B cell (primary cell): ENCODE data around the gene MORC2. TPM values are rescaled to one million over a fixed set of nuclear protein-coding genes. Genes with fewer than 3 reads are reported as not detected.

Experiments used
- ATAC-seq: fragments of 200-7000 bp; cut with Tn5 transposase; one replicate; pipeline ENCODE4 v1.10.0; 2021; ENCODE audit warnings: low read depth, mild to moderate bottlenecking, moderate number of reproducible peaks, moderate library complexity
- CTCF ChIA-PET: fragments of 350-600 bp; sonication (Branson Sonifier 250); formaldehyde crosslinking; loops from one replicate; lab custom pipeline; 2021; ENCODE audit warnings: antibody characterized with exemption, inconsistent platforms; lab: Charles Lee
- POLR2A ChIA-PET: fragments of 350-600 bp; sonication (Branson Sonifier 250); formaldehyde crosslinking; loops from one replicate; lab custom pipeline; 2021; ENCODE audit warnings: antibody characterized with exemption; lab: Charles Lee
- DNase-seq: peaks from one replicate; pipeline ENCODE4 v3.0.0; 2013
- H2AFZ ChIP-seq: 2 replicates; pipeline ENCODE4 v1.6.1; 2012; ENCODE audit warnings: mild to moderate bottlenecking, low read depth, low read length; ENCODE audit not compliant: insufficient read depth, poor library complexity, severe bottlenecking
- H3K27ac ChIP-seq, 2 donors: 1 replicate in 1 of 2; 2 replicates in 1 of 2; pipeline ENCODE4 v1.5.1; 2012 to 2013; ENCODE audit warnings: low read length in 2 of 2, mild to moderate bottlenecking in 2 of 2, moderate library complexity in 1 of 2
- H3K27me3 ChIP-seq, 4 experiments: fragments of 200-600 bp in 1 of 4; sonication (generic) in 1 of 4; replicated peaks in 1 of 4; 1 replicate in 2 of 4; 2 replicates in 2 of 4; pipeline versions ENCODE4 v1.6.1 to v1.7.0; 2013 to 2016; ENCODE audit warnings: low read length in 3 of 4, mild to moderate bottlenecking in 2 of 4, mixed read lengths in 1 of 4, moderate library complexity in 1 of 4; ENCODE audit not compliant: insufficient read depth in 4 of 4, control insufficient read depth in 3 of 4; ENCODE audit errors: control extremely low read depth in 1 of 4
- H3K36me3 ChIP-seq, 2 experiments: replicated peaks in 1 of 2; 1 replicate in 1 of 2; 2 replicates in 1 of 2; pipeline versions ENCODE4 v1.6.1 to v1.7.1; 2013; ENCODE audit warnings: low read length in 1 of 2; ENCODE audit not compliant: insufficient read depth in 2 of 2, control insufficient read depth in 1 of 2; ENCODE audit errors: control extremely low read depth in 1 of 2, extremely low read depth in 1 of 2
- H3K4me1 ChIP-seq, 2 donors: fragments of 200-600 bp in 1 of 2; sonication (generic) in 1 of 2; 1 replicate in 1 of 2; 2 replicates in 1 of 2; pipeline versions ENCODE4 v1.5.1 to v1.6.1; 2013 to 2017; ENCODE audit warnings: low read length in 2 of 2; ENCODE audit not compliant: control insufficient read depth in 2 of 2, insufficient read depth in 2 of 2
- H3K4me2 ChIP-seq: replicated peaks from 2 replicates; pipeline ENCODE3; 2012; ENCODE audit warnings: mild to moderate bottlenecking, low read depth, low read length; ENCODE audit not compliant: poor library complexity, severe bottlenecking
- H3K4me3 ChIP-seq, 5 experiments: fragments of 200-600 bp in 1 of 5; sonication (generic) in 1 of 5; 1 replicate in 3 of 5; 2 replicates in 2 of 5; pipeline versions ENCODE4 v1.5.1 to v1.7.0; 2011 to 2016; ENCODE audit warnings: low read length in 4 of 5, mild to moderate bottlenecking in 4 of 5, low read depth in 2 of 5, control low read depth in 1 of 5, moderate library complexity in 1 of 5; ENCODE audit not compliant: insufficient read depth in 1 of 5; ENCODE audit errors: control extremely low read depth in 1 of 5, extremely low read depth in 1 of 5
- H3K79me2 ChIP-seq: fragments of 200-600 bp; sonication (generic); one replicate; pipeline ENCODE4 v1.6.0; 2016; ENCODE audit warnings: low read length; ENCODE audit not compliant: control insufficient read depth, insufficient read depth
- H3K9ac ChIP-seq: fragments of 200-600 bp; sonication (generic); 2 replicates; pipeline ENCODE4 v1.6.1; 2017; ENCODE audit warnings: mild to moderate bottlenecking, low read length, moderate library complexity
- H3K9me3 ChIP-seq, 3 donors: one replicate each; pipeline versions ENCODE4 v1.6.1 to v1.7.1; 2013; ENCODE audit warnings: low read length in 2 of 3; ENCODE audit not compliant: control insufficient read depth in 2 of 3, insufficient read depth in 1 of 3; ENCODE audit errors: control extremely low read depth in 1 of 3
- H4K20me1 ChIP-seq: 2 replicates; pipeline ENCODE4 v1.6.0; 2012; ENCODE audit warnings: mild to moderate bottlenecking, low read length; ENCODE audit not compliant: insufficient read depth, control insufficient read depth, poor library complexity, severe bottlenecking
- H3K27ac Mint-ChIP-seq: one replicate; pipeline ENCODE4 v1.8.0; 2021; ENCODE audit warnings: mixed read lengths
- H3K27me3 Mint-ChIP-seq: one replicate; pipeline ENCODE4 v1.8.0; 2021; ENCODE audit warnings: mixed read lengths
- H3K4me1 Mint-ChIP-seq: one replicate; pipeline ENCODE4 v1.8.0; 2021; ENCODE audit warnings: mixed read lengths
- H3K4me3 Mint-ChIP-seq: one replicate; pipeline ENCODE4 v1.8.0; 2021; ENCODE audit warnings: mixed read lengths
- H3K9me3 Mint-ChIP-seq: one replicate; pipeline ENCODE4 v1.8.0; 2022; ENCODE audit warnings: mixed read lengths; ENCODE audit not compliant: insufficient read depth
- CTCF ChIP-seq: fragments of 200-600 bp; IDR thresholded peaks from one replicate; pipeline ENCODE4 v1.8.0; 2022; ENCODE audit warnings: antibody characterized with exemption, mild to moderate bottlenecking
- EZH2 ChIP-seq: IDR thresholded peaks from 2 replicates; pipeline ENCODE4 v1.6.1; 2012; ENCODE audit warnings: borderline replicate concordance, low read depth, mild to moderate bottlenecking, moderate library complexity, low read length; ENCODE audit not compliant: insufficient read depth, poor library complexity, severe bottlenecking
- WGBS: methylation state at CpG from one replicate; pipeline ENCODE4 v1.1.5; 2013; ENCODE audit warnings: missing lambda C conversion rate; ENCODE audit not compliant: insufficient coverage; 5-methylcytosine and 5-hydroxymethylcytosine counted together
- intact Hi-C: fragments of 100-400 bp; cut with micrococcal nuclease; formaldehyde crosslinking; loops from one replicate; pipeline ENCODE4 v1.10.0; 2022
- polyA plus RNA-seq: library from polyadenylated mRNA; depleted of rRNA; stranded (reverse); fragments of >200 nt; gene quantifications from 2 replicates; pipeline ENCODE4 v1.2.3, GENCODE V29; 2012
- total RNA-seq, 2 donors: library from RNA; stranded (reverse); fragments of 120-200 nt in 1 of 2; gene quantifications; 1 replicate in 1 of 2; 2 replicates in 1 of 2; pipeline versions ENCODE4 v1.2.3 to v1.2.4, GENCODE V29; 2013 to 2022

The MORC2 gene
- total and polyA plus RNA-seq, 2 donors (not counting 1 experiment from before 2014, with no cell fraction given) = 10.1 to 25.0 TPM

- Histone ChIP-seq H2AFZ (no peak overlapping the region), H3K27me3 (no peaks in the 10 kb centered on the region), H3K9me3 (no peaks in the 10 kb centered on the region), H3K79me2 (no peaks in the 10 kb centered on the region), H3K4me2 (no peak overlapping the region), H3K9ac (no peak overlapping the region), H4K20me1 (peaks cover 21% of the 10 kb centered on the region), H3K27ac (no peak overlapping the region), H3K36me3 (no peaks in the 10 kb centered on the region), H3K4me1 (no peaks in the 10 kb centered on the region), H3K4me3 (no peak overlapping the region)
- TF ChIP-seq CTCF (no peak), EZH2 (no peak)
- Mint-ChIP-seq H3K27ac (no peak overlapping the region), H3K4me3 (no peak overlapping the region), H3K27me3 (no peaks in the 10 kb centered on the region), H3K4me1 (no peaks in the 10 kb centered on the region), H3K9me3 (no peaks in the 10 kb centered on the region)
- ChIA-PET POLR2A (interaction anchor here (0.6 kb wide), 2 partner anchors 196 to 256 kb away, joined by 3 read pairs; no protein-coding TSS in a partner anchor), CTCF (interaction anchor here (1.1 to 3.2 kb wide), 4 partner anchors 9 to 282 kb away, joined by 3 to 23 read pairs (median 4); partner anchors contain the start of gene SLC35E4)
- 89% methylated on average over 6 of the region's 9 CpGs for WGBS
- intact Hi-C loops = no loop called here
- DNase-seq = no peak
- no peak for ATAC-seq
Measured at GRCh38 chr22:30889996-30890480, 78.5 kb downstream of the MORC2 start.

- Mint-ChIP-seq H3K27ac (no peak overlapping the region), H3K4me1 (no peaks in the 10 kb centered on the region), H3K9me3 (no peaks in the 10 kb centered on the region), H3K4me3 (no peak overlapping the region), H3K27me3 (no peaks in the 10 kb centered on the region)
- ChIA-PET POLR2A (interaction anchor here (0.6 kb wide), 1 partner anchor 196 kb away, joined by 3 read pairs; no protein-coding TSS in a partner anchor), CTCF (interaction anchor here (1.5 to 3.2 kb wide), 3 partner anchors 15 to 281 kb away, joined by 3 to 23 read pairs (median 5); partner anchors contain the start of gene SLC35E4)
- ATAC-seq (no peak), DNase-seq (no peak)
- no peaks in the 10 kb centered on the region for H3K27me3 ChIP-seq
- no peaks in the 10 kb centered on the region for H3K9me3 ChIP-seq
- H4K20me1 ChIP-seq = peaks cover 21% of the 10 kb centered on the region
- no peaks in the 10 kb centered on the region for H3K36me3 ChIP-seq
- no peak overlapping the region for H3K4me2 ChIP-seq
- no peaks in the 10 kb centered on the region for H3K4me1 ChIP-seq
- TF ChIP-seq EZH2 (no peak), CTCF (no peak)
- H3K9ac ChIP-seq = no peak overlapping the region
- no peak overlapping the region for H3K4me3 ChIP-seq
- intact Hi-C loops = no loop called here
- H2AFZ ChIP-seq = no peak overlapping the region
- WGBS = 92% methylated on average over 16 of the region's 17 CpGs
- H3K27ac ChIP-seq = no peak overlapping the region
- no peaks in the 10 kb centered on the region for H3K79me2 ChIP-seq
Measured at GRCh38 chr22:30889268-30889995, 79.1 kb downstream of the MORC2 start.
